ENCODE data around the gene HIRIP3. TPM values are rescaled to one million over a fixed set of nuclear protein-coding genes. Genes with fewer than 3 reads are reported as not detected.

Gene HIRIP3
- total RNA-seq, 2 donors from 2014 or later = 13.0 to 18.4 TPM

GRCh38 chr16:29990883-29991570, 4.4 kb downstream of the HIRIP3 start:
- intact Hi-C loops (cut with DNase I) = loop anchor here in 1 of 2 donors (10.0 kb wide), 1 partner anchor 66 kb away; the partner anchor contains the start of gene KCTD13
- no peak for ATAC-seq

DNA sequence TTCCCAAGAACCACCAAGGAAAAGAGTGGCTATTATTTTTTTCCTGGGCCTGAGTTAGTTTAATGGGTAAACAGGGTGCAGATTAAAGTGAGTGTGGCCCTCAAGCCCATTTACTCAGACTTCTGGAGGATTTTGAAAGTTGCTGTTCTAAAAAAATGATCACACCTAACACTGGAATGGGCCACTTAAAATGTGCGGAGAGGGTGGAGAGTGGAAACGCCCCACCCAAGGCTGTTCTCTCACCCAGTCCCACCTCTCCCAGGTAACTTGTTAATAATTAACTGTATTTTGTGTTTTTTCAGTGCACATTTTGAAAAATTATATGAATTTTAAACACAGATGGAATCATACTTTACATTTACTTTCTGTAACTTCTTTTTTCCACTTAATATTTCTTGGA, 5.4 kb downstream of the HIRIP3 start:
- no peak for DNase-seq
- ATAC-seq = no peak
- intact Hi-C loops (cut with DNase I) = loop anchor here in 1 of 2 donors (10.0 kb wide), 1 partner anchor 65 kb away; the partner anchor contains the start of gene KCTD13

More at GRCh38 chr16:29990883-29991570, 4.4 kb downstream of the HIRIP3 start:
- DNase-seq = no peak

- intact Hi-C loops (cut with DNase I) = no loop called here
- ATAC-seq (no peak), DNase-seq (no peak)
Observed at GRCh38 chr16:29989111-29989858, 6.1 kb downstream of the HIRIP3 start.

DNA sequence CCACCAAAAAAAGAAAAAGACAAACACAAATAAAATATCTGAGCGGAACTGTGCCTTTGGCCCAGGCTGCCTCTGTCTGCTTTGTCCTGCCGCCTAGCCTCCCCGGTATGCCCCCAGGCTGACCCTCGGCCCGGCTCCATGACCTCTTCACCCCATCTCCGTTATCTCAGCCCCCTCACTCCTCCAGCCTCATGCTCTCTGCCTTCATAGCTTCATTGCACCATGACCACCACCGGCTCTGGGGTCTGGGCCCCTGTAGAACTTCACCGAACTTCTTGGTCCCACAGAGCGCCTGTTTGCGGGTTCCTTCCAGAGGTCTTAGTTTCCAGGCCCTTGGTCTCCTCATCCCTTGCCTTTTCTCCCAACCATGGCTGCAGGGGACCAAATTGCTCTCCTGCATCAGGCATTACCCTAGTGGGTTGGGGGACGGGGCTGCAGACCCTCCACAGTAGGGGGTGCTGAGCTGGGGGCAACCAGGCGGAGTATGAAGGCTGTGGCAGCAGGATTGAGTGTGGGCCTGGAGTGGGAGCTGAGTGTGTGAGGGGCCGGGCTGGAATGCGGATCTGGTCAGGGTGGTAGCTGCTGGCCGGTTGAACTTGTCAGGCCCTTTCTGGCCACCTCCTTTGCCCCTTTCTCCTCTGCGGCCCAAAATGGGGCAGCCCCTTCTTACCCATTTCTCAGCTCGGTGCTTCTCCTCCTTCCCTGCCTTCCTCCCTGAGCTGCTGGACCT, 6.9 kb downstream of the HIRIP3 start:
- no peak for ATAC-seq
- no peak for DNase-seq
- intact Hi-C loops (cut with DNase I) = no loop called here

DNA sequence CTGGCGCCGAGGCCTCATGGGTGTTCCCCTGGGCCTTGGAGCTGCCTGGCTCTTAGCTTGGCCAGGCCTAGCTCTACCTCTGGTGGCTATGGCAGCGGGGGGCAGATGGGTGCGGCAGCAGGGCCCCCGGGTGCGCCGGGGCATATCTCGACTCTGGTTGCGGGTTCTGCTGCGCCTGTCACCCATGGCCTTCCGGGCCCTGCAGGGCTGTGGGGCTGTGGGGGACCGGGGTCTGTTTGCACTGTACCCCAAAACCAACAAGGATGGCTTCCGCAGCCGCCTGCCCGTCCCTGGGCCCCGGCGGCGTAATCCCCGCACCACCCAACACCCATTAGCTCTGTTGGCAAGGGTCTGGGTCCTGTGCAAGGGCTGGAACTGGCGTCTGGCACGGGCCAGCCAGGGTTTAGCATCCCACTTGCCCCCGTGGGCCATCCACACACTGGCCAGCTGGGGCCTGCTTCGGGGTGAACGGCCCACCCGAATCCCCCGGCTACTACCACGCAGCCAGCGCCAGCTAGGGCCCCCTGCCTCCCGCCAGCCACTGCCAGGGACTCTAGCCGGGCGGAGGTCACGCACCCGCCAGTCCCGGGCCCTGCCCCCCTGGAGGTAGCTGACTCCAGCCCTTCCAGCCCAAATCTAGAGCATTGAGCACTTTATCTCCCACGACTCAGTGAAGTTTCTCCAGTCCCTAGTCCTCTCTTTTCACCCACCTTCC, 7.9 kb downstream of the HIRIP3 start:
- ATAC-seq (no peak), DNase-seq (no peak)
- intact Hi-C loops (cut with DNase I) = no loop called here

- intact Hi-C loops (cut with DNase I) = no loop called here
- DNase-seq (no peak), ATAC-seq (no peak)
Observed at GRCh38 chr16:29986931-29987330, 8.5 kb downstream of the HIRIP3 start.

GRCh38 chr16:29986231-29986630, 9.2 kb downstream of the HIRIP3 start:
- intact Hi-C loops (cut with DNase I) = no loop called here
- DNase-seq (no peak), ATAC-seq (no peak)

- DNase-seq (no peak), ATAC-seq (no peak)
- intact Hi-C loops (cut with DNase I) = no loop called here
Observed at GRCh38 chr16:29985271-29985811, 10.1 kb downstream of the HIRIP3 start.

GRCh38 chr16:29984764-29985147, 10.7 kb downstream of the HIRIP3 start:
- DNase-seq (no peak), ATAC-seq (no peak)
- intact Hi-C loops (cut with DNase I) = no loop called here

DNA sequence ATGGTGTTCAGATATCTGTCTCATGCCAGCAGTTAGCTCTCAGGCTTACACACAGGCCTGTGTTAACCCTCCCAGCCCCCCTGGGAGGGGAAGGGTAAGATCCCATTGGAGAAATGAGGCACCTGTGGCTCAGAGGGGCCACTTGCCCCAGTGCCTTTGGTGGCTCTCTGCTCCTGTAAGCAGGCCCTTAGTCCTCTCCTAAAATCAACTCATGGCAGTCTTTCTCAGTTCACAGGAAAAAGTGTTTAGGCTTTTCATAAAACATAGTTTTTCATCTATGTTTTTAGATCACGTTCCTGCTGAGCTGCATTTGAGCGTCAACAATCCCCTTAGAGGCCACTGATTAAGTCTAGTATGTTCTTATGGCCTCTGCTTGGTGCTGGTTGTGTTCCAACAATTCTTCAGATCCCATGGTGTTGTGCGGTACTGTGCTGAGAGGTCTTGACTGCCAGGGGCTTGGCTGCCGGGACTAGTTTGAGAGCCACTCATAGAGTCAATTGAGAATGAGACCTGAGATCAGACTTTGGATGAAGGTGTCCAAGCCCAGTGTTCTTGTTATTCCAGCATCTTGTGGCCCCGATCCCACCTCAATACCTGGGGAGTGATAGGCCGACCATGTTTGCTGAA, 11.2 kb downstream of the HIRIP3 start:
- intact Hi-C loops (cut with DNase I) = no loop called here
- DNase-seq = no peak

DNA sequence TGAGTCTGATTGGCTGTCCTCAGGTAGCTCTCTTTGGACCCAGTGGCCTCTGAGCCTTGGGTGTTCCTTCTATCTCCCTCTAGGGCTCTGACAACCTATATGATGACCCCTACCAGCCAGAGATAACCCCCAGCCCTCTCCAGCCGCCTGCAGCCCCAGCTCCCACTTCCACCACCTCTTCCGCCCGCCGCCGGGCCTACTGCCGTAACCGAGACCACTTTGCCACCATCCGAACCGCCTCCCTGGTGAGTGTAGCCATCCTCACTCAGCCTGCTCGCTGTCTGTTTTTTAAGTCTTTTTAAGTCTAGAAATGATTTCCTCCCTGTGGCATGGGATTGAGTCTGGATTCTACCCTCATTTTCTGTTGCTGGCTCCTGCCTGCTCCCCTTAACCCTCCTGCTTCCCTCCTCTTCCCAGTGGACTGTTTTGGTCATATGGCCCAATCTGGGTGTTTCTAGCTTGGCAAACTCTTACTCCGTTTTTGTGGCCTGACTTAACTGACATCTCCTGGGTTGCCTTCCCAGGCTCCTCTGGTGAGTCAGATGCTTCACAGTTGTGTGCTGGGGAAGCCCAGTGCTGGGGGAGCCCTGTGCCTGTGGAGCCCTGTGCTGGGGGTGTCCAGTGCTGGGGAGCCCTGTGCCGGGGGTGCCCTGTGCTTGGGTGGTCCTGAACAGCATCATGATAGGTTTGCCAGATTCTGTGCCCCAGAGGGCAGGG, 11.8 kb downstream of the HIRIP3 start:
- no peak for ATAC-seq
- no peak for DNase-seq
- intact Hi-C loops (cut with DNase I) = no loop called here

More for the DNA sequence above, 11.2 kb downstream of the HIRIP3 start:
- ATAC-seq = no peak

GRCh38 chr16:29982560-29983419, 12.6 kb downstream of the HIRIP3 start:
- ATAC-seq (no peak), DNase-seq (no peak)
- intact Hi-C loops (cut with DNase I) = no loop called here

DNA sequence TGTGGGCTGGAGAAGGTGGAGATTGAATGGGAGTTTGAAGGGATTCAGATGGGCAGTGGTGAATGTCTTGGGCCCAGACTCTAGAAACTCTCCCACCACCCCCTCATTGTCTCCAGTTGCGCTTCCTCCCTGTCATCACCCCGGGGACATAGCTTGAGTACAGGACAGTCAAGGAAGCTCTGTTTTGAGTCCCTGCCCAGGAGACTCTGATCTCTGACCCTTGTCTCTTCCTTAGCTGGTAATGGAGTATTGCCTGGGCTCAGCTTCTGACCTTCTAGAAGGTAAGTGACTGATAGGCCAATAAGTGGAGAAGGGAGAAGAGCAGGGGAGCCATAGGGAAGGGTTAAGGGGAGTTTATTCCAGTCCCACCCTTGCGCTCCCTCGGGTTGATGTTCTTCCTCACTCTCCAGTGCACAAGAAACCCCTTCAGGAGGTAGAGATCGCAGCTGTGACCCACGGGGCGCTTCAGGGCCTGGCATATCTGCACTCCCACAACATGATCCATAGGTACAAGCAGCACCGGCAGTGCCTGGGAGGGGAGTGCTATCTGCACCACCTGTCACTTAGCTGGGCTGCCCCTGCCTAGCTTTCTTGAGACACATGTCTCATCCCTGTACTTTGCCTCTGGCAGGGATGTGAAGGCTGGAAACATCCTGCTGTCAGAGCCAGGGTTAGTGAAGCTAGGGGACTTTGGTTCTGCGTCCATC, 16.7 kb downstream of the HIRIP3 start:
- DNase-seq (no peak), ATAC-seq (no peak)
- intact Hi-C loops (cut with DNase I) = no loop called here

GRCh38 chr16:29978081-29978480, 17.3 kb downstream of the HIRIP3 start:
- intact Hi-C loops (cut with DNase I) = no loop called here
- ATAC-seq = no peak

GRCh38 chr16:29977063-29977825, 18.2 kb downstream of the HIRIP3 start:
- ATAC-seq = no peak
- intact Hi-C loops (cut with DNase I) = no loop called here
- no peak for DNase-seq

More at GRCh38 chr16:29978081-29978480, 17.3 kb downstream of the HIRIP3 start:
- DNase-seq = no peak

Data from left cardiac atrium (tissue), 4 donors.